NCI-H2196 (cell line): ENCODE measurements around the gene RAB6A.
A peak's percentile ranks its signal among the peaks of the same experiment; 100 is the strongest.

Experiments used
- DNase-seq: peaks from one replicate; lab custom pipeline; 2025; ENCODE audit not compliant: unreplicated experiment; lab: John Stamatoyannopoulos, UW

The RAB6A gene

DNA sequence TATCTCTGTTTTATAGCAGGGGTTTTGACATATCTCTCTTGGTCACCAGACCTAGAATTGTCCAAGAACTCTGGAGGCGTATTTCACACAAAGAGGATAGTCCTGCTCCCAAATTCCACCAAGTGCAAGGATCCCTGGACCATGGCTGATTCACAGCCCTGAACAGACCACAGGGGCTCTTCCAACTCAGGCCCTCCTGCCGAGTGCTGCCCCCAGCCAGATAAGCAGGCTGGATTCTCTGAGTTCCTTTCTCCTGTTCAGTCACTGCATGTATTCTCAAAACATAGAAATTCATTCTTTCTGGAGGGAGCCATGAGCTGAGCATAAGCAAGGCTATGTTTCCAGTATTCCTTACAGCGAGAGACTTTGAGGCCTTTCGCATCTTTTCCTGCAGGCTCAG lies 127.9 kb downstream of the RAB6A start:
- DNase-seq: no peak

DNA sequence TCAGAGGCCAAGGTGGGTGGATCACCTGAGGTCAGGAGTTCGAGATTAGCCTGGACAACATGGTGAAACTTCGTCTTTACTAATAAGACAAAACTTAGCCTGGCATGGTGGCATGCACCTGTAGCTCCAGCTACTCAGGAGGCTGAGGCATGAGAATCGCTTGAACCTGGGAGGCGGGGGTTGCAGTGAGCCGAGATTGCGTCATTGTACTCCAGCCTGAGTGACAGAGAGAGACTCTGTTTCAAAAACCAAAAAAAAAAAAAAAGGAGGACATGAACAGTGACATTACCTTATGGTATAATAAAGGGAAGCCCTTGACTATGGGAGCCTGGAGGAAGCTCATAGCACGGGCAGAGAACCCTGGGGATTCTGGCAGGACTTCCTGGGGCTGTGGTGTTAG lies 131.0 kb downstream of the RAB6A start:
- DNase-seq: no peak

DNA sequence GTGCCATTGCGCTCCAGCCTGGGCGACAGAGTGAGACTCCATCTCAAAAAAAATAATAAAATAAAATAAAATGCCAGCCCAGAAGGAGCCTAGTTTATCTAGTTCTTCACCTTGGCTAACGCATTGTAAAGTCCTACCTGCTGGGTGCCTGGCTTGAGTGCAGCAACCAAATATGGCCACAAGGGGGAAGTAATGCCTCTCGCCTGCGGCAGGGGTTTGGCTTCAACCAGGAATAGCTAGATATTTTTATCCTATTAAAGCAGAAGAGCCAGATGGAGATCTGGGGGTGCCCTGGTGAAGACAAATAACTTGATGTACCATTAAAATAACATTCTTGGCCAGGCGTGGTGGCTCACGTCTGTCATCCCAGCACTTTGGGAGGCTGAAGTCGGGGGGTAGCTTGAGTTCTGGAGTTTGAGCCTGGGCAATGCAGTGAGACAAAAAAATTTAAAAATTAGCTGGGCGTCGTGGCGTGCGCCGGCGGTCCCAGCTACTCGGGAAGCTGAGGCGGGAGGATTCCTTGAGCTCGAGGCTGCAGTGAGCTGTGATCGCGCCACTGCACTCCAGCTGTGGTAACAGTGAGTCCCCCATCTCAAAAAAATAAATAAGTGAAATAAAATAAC lies 135.1 kb downstream of the RAB6A start:
- DNase-seq: peak; percentile 80
